Ascending aorta (tissue), 2 donors: Measurements from ENCODE around the gene SH2D5. TPM values are rescaled to one million over a fixed set of nuclear protein-coding genes. Genes with fewer than 3 reads are reported as not detected.
A peak's percentile ranks its signal among the peaks of the same experiment; 100 is the strongest.

ENCODE experiments used
- DNase-seq, 2 donors: peaks; one replicate each; pipeline ENCODE4 v3.0.0-alpha.2; 2019; ENCODE audit warnings: low spot score in 2 of 2
- H3K27ac ChIP-seq, 2 donors: fragments of 200-600 bp; sonication (generic); one replicate each; pipeline ENCODE4 v1.5.1; 2016 to 2017; ENCODE audit warnings: mild to moderate bottlenecking in 1 of 2
- H3K27me3 ChIP-seq: fragments of 200-600 bp; sonication (generic); one replicate; pipeline ENCODE4 v1.5.1; 2017
- H3K36me3 ChIP-seq, 2 donors: fragments of 200-600 bp; sonication (generic); one replicate each; pipeline ENCODE4 v1.5.1; 2016
- H3K4me1 ChIP-seq, 2 donors: fragments of 200-600 bp; sonication (generic); one replicate each; pipeline ENCODE4 v1.5.1; 2016 to 2017; ENCODE audit warnings: mild to moderate bottlenecking in 1 of 2
- H3K4me3 ChIP-seq, 2 donors: fragments of 200-600 bp; sonication (generic); one replicate each; pipeline ENCODE4 v1.5.1; 2016 to 2017; ENCODE audit warnings: mild to moderate bottlenecking in 1 of 2
- H3K9me3 ChIP-seq, 2 donors: fragments of 200-600 bp; sonication (generic); one replicate each; pipeline ENCODE4 v1.5.1; 2016
- intact Hi-C: fragments of 100-400 bp; cut with DNase I; formaldehyde crosslinking; loops from one replicate; pipeline ENCODE4 v1.15.1; 2023
- total RNA-seq: library from RNA; depleted of rRNA; stranded (reverse); fragments of >200 nt; gene quantifications from one replicate; pipeline ENCODE4 v1.1.0, GENCODE V29; 2016
- TF ChIP-seq, protein P1 (sequence below), 3 experiments: fragments of 200-600 bp in 2 of 3; fragments of 450-650 bp in 1 of 3; sonication (generic) in 2 of 3; IDR thresholded peaks; one replicate each; pipeline ENCODE4 v1.5.1; 2016 to 2019; ENCODE audit warnings: antibody characterized with exemption in 3 of 3, mild to moderate bottlenecking in 1 of 3, moderate library complexity in 1 of 3

Gene SH2D5
- total RNA-seq, 1 donor from 2014 or later, result not detected

- Histone ChIP-seq H3K36me3 (no peaks in the 10 kb centered on the region), H3K9me3 (no peaks in the 10 kb centered on the region), H3K4me3 (no peak overlapping the region), H3K27me3 (peaks cover 5% of the 10 kb centered on the region), H3K27ac (no peak overlapping the region), H3K4me1 (peaks cover 7% of the 10 kb centered on the region in 2 donors)
- intact Hi-C loops, result no loop called here
- DNase-seq, result peak in 1 of 2 donors; percentile 54
- TF ChIP-seq, protein P1, sequence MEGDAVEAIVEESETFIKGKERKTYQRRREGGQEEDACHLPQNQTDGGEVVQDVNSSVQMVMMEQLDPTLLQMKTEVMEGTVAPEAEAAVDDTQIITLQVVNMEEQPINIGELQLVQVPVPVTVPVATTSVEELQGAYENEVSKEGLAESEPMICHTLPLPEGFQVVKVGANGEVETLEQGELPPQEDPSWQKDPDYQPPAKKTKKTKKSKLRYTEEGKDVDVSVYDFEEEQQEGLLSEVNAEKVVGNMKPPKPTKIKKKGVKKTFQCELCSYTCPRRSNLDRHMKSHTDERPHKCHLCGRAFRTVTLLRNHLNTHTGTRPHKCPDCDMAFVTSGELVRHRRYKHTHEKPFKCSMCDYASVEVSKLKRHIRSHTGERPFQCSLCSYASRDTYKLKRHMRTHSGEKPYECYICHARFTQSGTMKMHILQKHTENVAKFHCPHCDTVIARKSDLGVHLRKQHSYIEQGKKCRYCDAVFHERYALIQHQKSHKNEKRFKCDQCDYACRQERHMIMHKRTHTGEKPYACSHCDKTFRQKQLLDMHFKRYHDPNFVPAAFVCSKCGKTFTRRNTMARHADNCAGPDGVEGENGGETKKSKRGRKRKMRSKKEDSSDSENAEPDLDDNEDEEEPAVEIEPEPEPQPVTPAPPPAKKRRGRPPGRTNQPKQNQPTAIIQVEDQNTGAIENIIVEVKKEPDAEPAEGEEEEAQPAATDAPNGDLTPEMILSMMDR (IDR thresholded peaks at IDR 0.05), result no peak
Observed at GRCh38 chr1:20726932-20727745, 5.4 kb downstream of the SH2D5 start.

DNA sequence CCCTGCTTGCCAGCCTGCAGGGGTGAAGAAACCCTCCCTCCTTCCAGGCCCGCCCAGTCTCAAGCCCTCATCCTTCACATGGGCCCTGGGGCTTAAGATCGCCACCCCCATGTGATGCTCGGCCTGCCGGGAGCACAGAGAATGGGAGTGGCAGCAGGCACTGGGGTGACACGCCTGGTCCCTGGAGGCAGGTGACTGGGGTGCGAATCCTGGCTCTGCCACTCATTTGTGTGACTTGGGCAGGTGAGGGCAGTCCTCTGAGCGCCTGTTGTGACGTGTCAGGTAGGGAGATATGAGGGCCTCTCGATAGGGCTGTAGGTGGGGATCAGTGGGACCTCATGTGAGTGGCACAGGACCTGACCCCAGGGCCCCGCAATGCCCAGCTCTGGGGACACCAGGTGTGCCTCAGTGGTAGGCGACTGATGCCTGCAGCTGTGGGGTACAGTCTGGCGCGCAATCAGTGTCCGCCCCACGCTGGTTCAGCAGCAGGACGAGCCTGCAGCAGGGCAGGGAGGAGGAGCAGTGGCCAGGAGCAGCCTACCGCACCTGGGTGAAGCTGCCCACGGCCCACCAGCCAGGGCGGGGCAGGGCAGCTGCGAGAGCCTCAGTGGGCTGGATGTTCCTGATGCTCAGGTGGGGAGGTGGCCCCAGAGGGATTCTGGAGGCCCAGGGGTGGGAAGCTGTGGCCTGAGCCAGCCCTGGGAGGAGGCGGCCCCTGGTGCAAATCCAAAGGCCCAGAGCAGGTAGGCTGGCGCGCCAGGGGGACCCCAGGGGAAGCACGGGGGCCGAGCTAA, 6.2 kb downstream of the SH2D5 start:
- TF ChIP-seq, protein P1 (IDR thresholded peaks at IDR 0.05), result no peak
- no peaks in the 10 kb centered on the region for H3K36me3 ChIP-seq
- no peak overlapping the region for H3K4me3 ChIP-seq
- intact Hi-C loops, result no loop called here
- peaks cover 2% of the 10 kb centered on the region in 2 donors for H3K4me1 ChIP-seq
- no peaks in the 10 kb centered on the region for H3K9me3 ChIP-seq
- no peak overlapping the region for H3K27ac ChIP-seq
- DNase-seq, result peak in 1 of 2 donors; percentile 56
- peaks cover 1% of the 10 kb centered on the region for H3K27me3 ChIP-seq

DNA sequence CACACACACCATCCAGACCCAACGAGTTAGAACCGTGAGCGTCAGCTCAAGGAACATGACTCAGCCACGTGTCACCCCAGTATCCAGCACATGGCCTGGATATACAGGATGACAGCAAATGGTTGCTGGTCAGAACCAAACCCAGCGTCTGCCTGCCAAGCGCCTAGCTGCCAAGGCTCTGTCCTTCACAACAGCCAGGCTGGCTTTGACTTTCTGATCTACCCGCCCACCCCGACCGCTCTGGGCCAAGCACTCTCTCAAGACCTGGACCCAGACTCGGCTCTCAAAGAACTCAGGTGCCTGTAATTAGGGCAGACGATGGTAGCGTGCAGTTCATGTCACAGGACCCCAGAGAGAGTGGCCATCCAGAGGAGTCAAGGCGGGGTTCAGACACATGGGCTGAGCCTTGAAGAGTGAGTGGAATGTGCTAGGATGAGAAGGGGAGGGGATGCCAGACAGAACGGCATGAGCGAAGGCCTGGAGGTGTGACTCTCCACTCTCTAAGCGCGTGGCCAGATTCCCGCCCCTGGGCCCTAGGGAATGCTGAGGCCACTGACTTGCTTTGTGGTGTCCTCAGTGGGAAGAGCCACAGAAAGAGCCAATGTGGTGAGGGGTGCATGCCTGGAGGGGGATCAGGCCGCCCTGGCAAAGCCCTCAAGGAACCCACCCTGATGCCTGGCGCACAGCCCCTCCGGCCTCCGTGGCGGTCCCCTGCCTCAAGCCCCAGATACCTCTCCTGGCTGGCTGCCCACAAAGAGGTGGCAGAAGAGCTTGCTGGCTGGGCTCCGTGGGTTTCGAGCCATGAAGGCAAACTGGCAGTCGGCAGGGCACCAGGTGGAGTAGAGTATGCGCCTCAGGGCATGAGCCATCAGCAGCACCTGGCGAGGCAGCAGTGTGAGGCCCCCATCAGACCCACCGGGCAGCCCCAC, 7.0 kb downstream of the SH2D5 start:
- peak in 1 of 2 donors; percentile 60 for DNase-seq
- H3K4me3 ChIP-seq, result no peak overlapping the region
- no peaks in the 10 kb centered on the region for H3K9me3 ChIP-seq
- no peaks in the 10 kb centered on the region for H3K27me3 ChIP-seq
- H3K36me3 ChIP-seq, result no peaks in the 10 kb centered on the region
- TF ChIP-seq, protein P1 (IDR thresholded peaks at IDR 0.05), result no peak
- no peaks in the 10 kb centered on the region for H3K4me1 ChIP-seq
- H3K27ac ChIP-seq, result no peak overlapping the region
- intact Hi-C loops, result no loop called here

- H3K4me3 ChIP-seq, result no peak overlapping the region
- TF ChIP-seq, protein P1 (IDR thresholded peaks at IDR 0.05), result no peak
- no peaks in the 10 kb centered on the region for H3K36me3 ChIP-seq
- H3K27ac ChIP-seq, result no peak overlapping the region
- no peaks in the 10 kb centered on the region for H3K4me1 ChIP-seq
- intact Hi-C loops, result no loop called here
- peak in 1 of 2 donors; percentile 61 for DNase-seq
- no peaks in the 10 kb centered on the region for H3K9me3 ChIP-seq
- no peaks in the 10 kb centered on the region for H3K27me3 ChIP-seq
Observed at GRCh38 chr1:20724364-20725188, 7.9 kb downstream of the SH2D5 start.
